DMS 273 treated with DMSO at 0.1 percent for 48 hours (cell line): ENCODE data around the gene SULF2.
A peak's percentile ranks its signal among the peaks of the same experiment; 100 is the strongest.

Source experiments
- DNase-seq: peaks from one replicate; lab custom pipeline; 2025; lab: John Stamatoyannopoulos, UW

The SULF2 gene

DNA sequence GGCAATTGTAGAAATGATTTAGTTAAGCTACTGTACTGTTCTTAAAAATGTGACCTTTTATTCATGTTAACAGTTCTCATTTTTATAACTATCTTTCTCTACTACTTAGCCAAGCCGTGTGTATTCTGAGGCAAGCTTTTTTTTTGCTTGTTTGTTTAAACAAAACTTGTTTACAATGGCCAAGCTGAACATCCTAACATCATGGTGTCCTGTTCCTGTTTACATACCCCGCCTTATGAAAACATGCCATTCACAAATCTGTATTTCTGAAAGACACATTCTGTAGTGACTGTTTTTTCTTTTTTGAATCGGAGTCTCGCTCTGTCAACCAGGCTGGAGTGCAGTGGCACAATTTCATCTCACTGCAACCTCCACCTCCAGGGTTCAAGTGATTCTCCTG lies 142.7 kb downstream of the SULF2 start:
- no peak for DNase-seq

DNA sequence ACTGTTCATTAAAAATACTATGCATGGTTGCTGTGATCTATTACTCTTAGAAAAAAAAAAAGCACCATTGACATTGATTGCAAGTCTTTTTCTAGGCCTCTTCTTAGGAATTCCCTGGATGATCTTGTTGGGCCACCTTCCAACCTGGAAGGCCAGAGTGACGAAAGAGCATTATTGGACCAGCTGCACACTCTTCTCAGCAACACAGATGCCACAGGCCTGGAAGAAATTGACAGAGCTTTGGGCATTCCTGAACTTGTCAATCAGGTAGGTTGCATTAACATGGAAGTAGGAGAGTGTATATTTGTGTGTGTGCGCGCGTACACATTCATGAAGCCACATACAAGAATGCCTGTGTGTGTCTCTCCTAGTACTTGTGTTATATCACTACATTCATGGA lies 143.2 kb downstream of the SULF2 start:
- no peak for DNase-seq

GRCh38 chr20:47638851-47639250 lies 146.4 kb downstream of the SULF2 start:
- no peak for DNase-seq

DNA sequence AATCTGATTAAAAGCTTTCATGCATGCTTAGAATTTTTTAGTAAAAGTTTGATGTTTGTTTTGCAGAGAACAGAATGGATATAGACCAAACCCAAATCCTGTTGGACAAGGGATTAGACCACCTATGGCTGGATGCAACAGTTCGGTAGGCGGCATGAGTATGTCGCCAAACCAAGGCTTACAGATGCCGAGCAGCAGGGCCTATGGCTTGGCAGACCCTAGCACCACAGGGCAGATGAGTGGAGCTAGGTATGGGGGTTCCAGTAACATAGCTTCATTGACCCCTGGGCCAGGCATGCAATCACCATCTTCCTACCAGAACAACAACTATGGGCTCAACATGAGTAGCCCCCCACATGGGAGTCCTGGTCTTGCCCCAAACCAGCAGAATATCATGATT lies 150.0 kb downstream of the SULF2 start:
- no peak for DNase-seq

- DNase-seq = no peak
These were observed 154.2 kb downstream of the SULF2 start for GRCh38 chr20:47631078-47631477.

DNA sequence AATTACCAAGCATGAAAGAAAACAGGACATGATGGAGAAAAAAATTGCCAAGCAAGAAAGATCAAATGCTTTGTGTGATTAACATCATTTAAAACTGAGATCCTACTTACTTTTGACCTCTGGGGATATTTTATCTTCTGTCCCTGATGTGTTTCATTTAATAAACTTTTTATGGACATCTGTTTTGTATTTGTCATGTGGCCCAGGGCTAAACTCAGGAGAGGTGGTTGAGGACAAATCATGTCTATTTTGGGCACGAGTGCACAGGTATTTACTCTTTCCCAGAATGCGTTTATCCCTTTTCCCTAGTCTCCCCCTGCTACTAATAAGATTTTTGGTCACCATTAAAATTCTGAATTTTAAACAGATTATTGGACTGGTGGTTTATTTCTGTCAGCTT lies 155.4 kb downstream of the SULF2 start:
- no peak for DNase-seq

DNA sequence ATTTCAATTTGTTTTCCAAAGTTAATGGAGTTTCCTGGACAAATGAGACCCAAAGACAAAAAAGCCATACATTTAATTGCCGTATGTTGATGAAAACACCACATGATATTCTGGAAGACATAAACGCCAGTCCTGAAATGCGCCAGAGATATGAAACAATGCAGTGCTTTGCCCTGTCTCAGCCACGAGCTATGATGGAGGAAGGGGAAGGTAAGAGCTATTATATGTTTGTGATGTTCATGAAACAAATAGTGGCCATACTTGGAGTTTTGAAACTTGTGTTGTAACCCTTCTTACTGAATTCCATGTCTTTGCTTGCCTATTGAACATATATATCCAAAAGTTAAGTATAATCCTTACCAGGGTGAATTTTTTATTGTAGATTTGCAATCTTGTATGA lies 157.7 kb downstream of the SULF2 start:
- DNase-seq = no peak

DNA sequence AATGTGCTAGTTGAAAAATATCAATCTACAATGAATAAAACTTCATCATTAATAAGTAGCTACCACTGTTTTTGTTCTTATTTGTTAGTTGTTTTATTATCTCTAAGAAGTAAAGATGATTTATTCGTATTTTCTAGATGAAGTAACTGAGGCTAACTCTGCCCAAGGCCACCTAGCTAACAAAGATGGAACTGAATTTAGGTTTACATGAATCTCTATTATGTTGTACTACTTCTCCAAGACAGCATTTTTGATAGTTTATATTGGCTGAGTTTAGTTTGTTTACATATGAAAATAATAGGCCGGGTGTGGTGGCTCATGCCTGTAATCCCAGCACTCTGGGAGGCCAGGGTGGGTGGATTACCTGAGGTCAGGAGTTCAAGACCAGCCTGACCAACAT lies 162.1 kb downstream of the SULF2 start:
- no peak for DNase-seq

GRCh38 chr20:47622118-47622665 lies 163.1 kb downstream of the SULF2 start:
- no peak for DNase-seq

DNA sequence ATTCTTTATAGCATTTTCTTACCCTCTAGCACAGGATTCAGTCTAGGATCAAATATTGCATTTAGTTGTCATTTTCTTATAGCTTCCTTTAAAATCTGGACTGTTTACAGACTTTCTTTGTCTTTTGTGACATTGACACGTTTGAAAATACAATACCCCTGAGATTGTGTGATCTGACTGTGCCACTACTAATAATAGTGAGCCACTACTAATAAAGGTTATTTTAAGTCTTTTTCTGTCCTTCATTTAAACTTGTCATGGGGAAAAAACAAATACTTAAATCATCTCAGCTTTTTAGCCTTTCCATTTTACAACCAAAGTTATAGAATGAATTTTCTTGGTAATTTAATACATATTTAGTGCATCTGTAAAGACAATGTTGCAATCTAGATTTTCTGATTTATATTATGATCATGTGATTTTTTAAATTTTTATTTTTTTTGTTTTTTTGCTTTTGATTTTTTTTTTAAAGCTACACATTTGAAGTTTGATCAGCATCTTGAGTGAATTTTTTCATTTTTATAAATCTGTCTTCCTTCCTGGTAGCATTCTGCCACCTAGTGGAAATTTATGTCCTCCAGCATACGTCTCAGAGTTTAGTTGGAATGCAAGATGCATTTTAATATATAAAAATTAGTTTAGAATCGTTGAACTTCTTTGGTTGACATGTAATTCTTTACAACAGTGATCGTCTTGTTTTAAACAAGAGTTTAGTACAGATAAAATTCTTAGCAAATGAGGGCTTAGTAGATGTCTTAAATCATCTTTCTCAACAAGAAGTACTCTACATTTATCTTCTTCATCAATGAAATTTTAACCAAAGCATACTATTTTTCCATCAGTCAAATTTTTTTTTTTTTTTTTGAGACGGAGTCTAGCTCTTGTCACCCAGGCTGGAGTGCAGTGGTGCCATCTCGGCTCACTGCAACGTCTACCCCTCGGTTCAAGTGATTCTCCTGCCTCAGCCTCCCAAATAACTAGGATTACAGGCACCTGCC lies 164.2 kb downstream of the SULF2 start:
- peak; percentile 14 for DNase-seq

DNA sequence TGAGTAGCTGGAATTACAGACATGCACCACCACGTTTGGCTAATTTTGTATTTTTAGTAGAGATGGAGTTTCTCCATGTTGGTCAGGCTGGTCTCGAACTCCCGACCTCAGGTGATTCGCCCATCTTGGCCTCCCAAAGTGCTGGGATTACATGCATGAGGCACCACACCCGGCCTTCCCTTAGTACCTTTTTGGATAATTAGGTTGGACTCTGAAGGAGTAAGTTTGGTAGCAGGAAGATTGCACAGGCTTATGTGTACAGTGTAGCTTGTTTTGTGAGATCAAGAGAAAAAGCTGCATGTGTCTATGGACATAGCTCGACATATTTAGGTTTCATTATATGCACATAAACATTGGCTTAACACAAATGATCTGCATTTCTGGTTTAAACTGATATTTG lies 166.8 kb downstream of the SULF2 start:
- no peak for DNase-seq

DNA sequence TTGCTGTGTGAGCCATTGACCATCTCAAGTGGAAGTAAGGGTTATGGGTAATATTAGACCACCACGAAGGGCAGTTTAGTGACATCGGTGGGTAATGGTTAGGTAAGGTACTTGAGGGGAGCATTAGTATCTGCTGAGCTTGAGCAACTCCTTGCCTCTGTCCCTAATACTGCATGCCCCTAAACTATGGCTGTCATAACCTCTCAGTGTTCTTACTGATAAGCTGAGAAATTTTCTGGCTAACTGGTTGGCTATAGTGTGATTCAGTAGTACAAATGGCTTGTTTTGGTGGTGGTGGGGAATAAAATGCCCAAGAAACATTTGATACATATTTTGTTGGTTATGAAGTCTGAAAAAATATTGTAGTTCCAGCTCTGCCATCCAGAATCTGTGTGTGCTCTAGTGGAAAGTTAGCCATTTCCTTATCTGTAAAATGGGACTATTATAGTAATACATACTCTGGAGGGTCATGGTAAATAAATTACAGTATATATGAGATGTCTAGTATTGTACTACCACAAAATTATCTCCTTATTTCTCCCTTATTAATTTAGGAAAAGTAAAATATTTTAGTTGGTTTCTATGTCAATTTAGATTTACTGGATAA lies 170.5 kb downstream of the SULF2 start:
- DNase-seq = no peak

DNA sequence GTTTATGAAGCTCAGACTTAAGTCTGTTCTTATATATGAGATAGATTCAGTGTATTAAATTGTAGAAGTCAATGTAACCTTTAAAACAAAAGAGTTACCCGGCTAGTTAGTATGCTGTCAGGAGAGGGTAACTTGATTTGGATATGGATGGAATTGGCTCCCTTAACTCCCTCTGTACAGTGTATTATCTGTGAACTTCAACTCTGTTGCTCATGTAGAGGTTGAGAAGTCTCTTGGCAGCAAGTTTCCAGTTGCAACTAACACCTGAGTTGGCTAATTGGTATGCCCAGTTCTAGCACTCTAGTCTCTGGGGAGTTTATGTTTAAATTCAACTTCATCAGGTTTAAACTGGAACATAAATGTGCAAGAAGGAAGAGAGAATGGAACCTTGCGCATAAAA lies 172.6 kb downstream of the SULF2 start:
- no peak for DNase-seq

DNA sequence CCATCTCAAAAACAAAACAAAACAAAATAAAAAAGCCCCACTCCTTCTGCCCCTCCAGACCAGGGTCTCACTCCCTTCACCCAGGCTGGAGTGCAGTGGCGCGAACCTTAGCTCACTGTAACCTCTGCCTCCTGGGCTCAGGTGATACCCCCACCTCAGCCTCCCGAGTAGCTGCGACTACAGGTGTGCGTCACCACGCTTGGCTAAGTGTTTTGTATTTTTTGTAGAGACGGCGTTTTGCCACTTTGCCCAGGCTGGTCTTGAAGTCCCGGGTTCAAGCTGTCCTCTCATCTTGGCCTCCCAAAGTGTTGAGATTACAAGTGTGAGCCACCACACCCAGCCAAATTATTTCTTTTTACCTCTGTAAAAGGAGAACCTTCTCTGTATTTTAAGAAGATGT lies 173.5 kb downstream of the SULF2 start:
- DNase-seq = no peak

- DNase-seq = no peak
These were observed 174.4 kb downstream of the SULF2 start for GRCh38 chr20:47610945-47611250.

DNA sequence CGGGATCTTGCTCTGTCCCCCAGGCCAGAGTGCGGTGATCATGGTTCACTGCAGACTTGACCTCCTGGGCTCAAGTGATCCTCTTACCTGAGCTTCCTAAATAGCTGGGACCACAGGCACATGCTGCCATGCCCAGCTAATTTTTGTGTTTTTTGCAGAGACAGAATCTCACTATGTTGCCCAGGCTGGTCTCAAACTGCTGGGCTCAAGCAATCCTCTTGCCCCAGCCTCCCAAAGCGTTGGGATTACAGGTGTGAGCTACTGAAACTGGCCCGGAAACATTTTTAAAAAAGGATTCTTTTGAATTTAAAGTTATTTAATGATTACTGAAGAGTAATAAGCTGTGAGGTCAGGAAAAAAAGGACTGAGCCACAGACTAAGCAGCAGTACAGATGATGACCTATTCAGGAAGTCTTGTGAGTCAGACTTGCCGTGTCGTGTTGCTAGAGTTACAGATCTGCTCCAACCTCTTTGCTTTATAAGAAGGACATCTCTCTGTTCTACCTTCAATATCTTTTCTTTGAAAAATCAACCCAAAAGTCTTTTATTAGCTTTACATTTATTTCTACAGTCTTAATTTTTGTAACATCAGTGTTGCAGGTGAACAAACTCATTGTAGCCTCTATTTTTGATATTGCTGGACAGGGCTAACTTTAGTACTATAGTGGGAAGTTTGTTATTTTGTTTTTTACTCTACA lies 174.9 kb downstream of the SULF2 start:
- no peak for DNase-seq

- DNase-seq = no peak
These were observed 176.3 kb downstream of the SULF2 start for GRCh38 chr20:47609001-47609400.
